GM23338 (cell line): Measurements from ENCODE around the gene TNFRSF1A. TPM values are rescaled to one million over a fixed set of nuclear protein-coding genes. Genes with fewer than 3 reads are reported as not detected.

ENCODE experiments used
- ATAC-seq: fragments of 200-7000 bp; cut with Tn5 transposase; 3 replicates; pipeline ENCODE4 v1.9.1; 2020
- DNase-seq: peaks from one replicate; pipeline ENCODE4 v3.0.0-alpha.2; 2015; ENCODE audit warnings: low spot score
- H2AFZ ChIP-seq: fragments of 200-600 bp; sonication (generic); 2 replicates; pipeline ENCODE4 v1.8.0; 2016; ENCODE audit warnings: antibody characterized with exemption, mild to moderate bottlenecking, moderate library complexity
- H3F3A ChIP-seq: fragments of 200-600 bp; sonication (generic); replicated peaks from 2 replicates; pipeline ENCODE4 v1.8.0; 2017; ENCODE audit warnings: antibody characterized with exemption, mixed run types, low read depth
- H3K27ac ChIP-seq: fragments of 200-600 bp; sonication (generic); 2 replicates; pipeline ENCODE4 v1.6.1; 2016; ENCODE audit warnings: low read depth
- H3K27me3 ChIP-seq: fragments of 200-600 bp; sonication (generic); 2 replicates; pipeline ENCODE4 v1.8.0; 2016; ENCODE audit warnings: mild to moderate bottlenecking, mixed run types, moderate library complexity; ENCODE audit not compliant: insufficient read depth
- H3K36me3 ChIP-seq: fragments of 200-600 bp; sonication (generic); 2 replicates; pipeline ENCODE4 v1.8.0; 2016; ENCODE audit warnings: mild to moderate bottlenecking; ENCODE audit not compliant: insufficient read depth
- H3K4me1 ChIP-seq: fragments of 200-600 bp; sonication (generic); 2 replicates; pipeline ENCODE4 v1.8.0; 2016; ENCODE audit warnings: mild to moderate bottlenecking, moderate library complexity; ENCODE audit not compliant: insufficient read depth
- H3K4me2 ChIP-seq: fragments of 200-600 bp; sonication (generic); 2 replicates; pipeline ENCODE4 v1.7.1; 2017; ENCODE audit warnings: mixed run types
- H3K4me3 ChIP-seq: fragments of 200-600 bp; sonication (generic); 2 replicates; pipeline ENCODE4 v1.6.1; 2016; ENCODE audit warnings: mixed run types
- H3K79me2 ChIP-seq: fragments of 200-600 bp; sonication (generic); replicated peaks from 2 replicates; pipeline ENCODE4 v1.8.0; 2017; ENCODE audit warnings: mild to moderate bottlenecking; ENCODE audit not compliant: insufficient read depth
- H3K9me2 ChIP-seq: fragments of 200-600 bp; sonication (generic); 2 replicates; pipeline ENCODE4 v1.8.0; 2017; ENCODE audit not compliant: insufficient read depth
- H4K20me1 ChIP-seq: fragments of 200-600 bp; sonication (generic); replicated peaks from 2 replicates; pipeline ENCODE4 v1.8.0; 2017; ENCODE audit warnings: mild to moderate bottlenecking; ENCODE audit not compliant: insufficient read depth
- H3K27ac Mint-ChIP-seq: 2 replicates; pipeline ENCODE4 v1.8.0; 2020; ENCODE audit warnings: inconsistent platforms, mild to moderate bottlenecking, moderate library complexity, mixed read lengths
- H3K27me3 Mint-ChIP-seq: 3 replicates; pipeline ENCODE4 v1.8.0; 2022; ENCODE audit warnings: low read depth, mild to moderate bottlenecking, moderate library complexity, mixed read lengths, inconsistent platforms; ENCODE audit not compliant: insufficient read depth, poor library complexity
- H3K36me3 Mint-ChIP-seq: 3 replicates; pipeline ENCODE4 v1.8.0; 2021; ENCODE audit warnings: low read depth, mild to moderate bottlenecking, inconsistent platforms, moderate library complexity, mixed read lengths
- H3K4me1 Mint-ChIP-seq: 3 replicates; pipeline ENCODE4 v1.8.0; 2020; ENCODE audit warnings: mild to moderate bottlenecking, inconsistent platforms, mixed read lengths
- H3K4me3 Mint-ChIP-seq: 3 replicates; pipeline ENCODE4 v1.8.0; 2021; ENCODE audit warnings: moderate library complexity, mild to moderate bottlenecking, inconsistent platforms, mixed read lengths
- H3K9me3 Mint-ChIP-seq: 3 replicates; pipeline ENCODE4 v1.8.0; 2020; ENCODE audit warnings: moderate library complexity, mild to moderate bottlenecking, inconsistent platforms, mixed read lengths
- CREB1 ChIP-seq: fragments of 250-450 bp; sonication (Bioruptor Pico); IDR thresholded peaks from 2 replicates; pipeline ENCODE4 v1.5.0; 2020; ENCODE audit warnings: low read depth, mild to moderate bottlenecking, moderate library complexity
- CTCF ChIP-seq, 2 experiments: fragments of 200-600 bp in 1 of 2; sonication (generic) in 1 of 2; conservative IDR thresholded peaks; 2 replicates each; pipeline versions ENCODE4 v1.5.1 to v1.6.1; 2016 to 2017; ENCODE audit warnings: antibody characterized with exemption in 2 of 2, low read depth in 2 of 2, mild to moderate bottlenecking in 2 of 2, moderate library complexity in 1 of 2
- ETS1 ChIP-seq: IDR thresholded peaks from 2 replicates; pipeline ENCODE4 v1.6.1; 2016; ENCODE audit warnings: antibody characterized with exemption
- EZH2 ChIP-seq: fragments of 200-600 bp; sonication (generic); IDR thresholded peaks from one replicate; pipeline ENCODE4 v1.8.0; 2017; ENCODE audit warnings: antibody characterized with exemption, mild to moderate bottlenecking, low read depth; ENCODE audit not compliant: unreplicated experiment
- EZH2phosphoT487 ChIP-seq: fragments of 200-600 bp; sonication (generic); IDR thresholded peaks from one replicate; pipeline ENCODE4 v1.8.1; 2018; ENCODE audit warnings: antibody characterized with exemption; ENCODE audit not compliant: unreplicated experiment
- JUNB ChIP-seq: IDR thresholded peaks from one replicate; pipeline ENCODE4 v1.6.1; 2016; ENCODE audit warnings: antibody characterized with exemption; ENCODE audit not compliant: unreplicated experiment
- NANOG ChIP-seq: IDR thresholded peaks from 2 replicates; pipeline ENCODE4 v1.6.1; 2016; ENCODE audit warnings: antibody characterized with exemption, borderline replicate concordance
- POLR2AphosphoS5 ChIP-seq: IDR thresholded peaks from 2 replicates; pipeline ENCODE4 v1.6.1; 2016; ENCODE audit warnings: antibody characterized with exemption, low read depth
- REST ChIP-seq: IDR thresholded peaks from one replicate; pipeline ENCODE4 v1.6.1; 2018; ENCODE audit warnings: antibody characterized with exemption; ENCODE audit not compliant: unreplicated experiment
- STAT1 ChIP-seq: IDR thresholded peaks from one replicate; pipeline ENCODE4 v1.6.1; 2016; ENCODE audit warnings: antibody characterized with exemption; ENCODE audit not compliant: unreplicated experiment
- ZNF114 ChIP-seq: fragments of 250-450 bp; sonication (Bioruptor Pico); IDR thresholded peaks from 2 replicates; pipeline ENCODE4 v1.5.0; 2020; ENCODE audit warnings: mild to moderate bottlenecking, moderate library complexity
- ZNF331 ChIP-seq: fragments of 250-450 bp; sonication (Bioruptor Pico); IDR thresholded peaks from 2 replicates; pipeline ENCODE4 v1.5.0; 2020; ENCODE audit warnings: low read depth, mild to moderate bottlenecking, moderate library complexity
- ZNF462 ChIP-seq: fragments of 250-450 bp; sonication (Bioruptor Pico); IDR thresholded peaks from 2 replicates; pipeline ENCODE4 v1.5.0; 2020; ENCODE audit warnings: mild to moderate bottlenecking, moderate library complexity
- polyA plus RNA-seq: library from polyadenylated mRNA; unstranded; fragments of >200 nt; fragmentation: Nextera tagmentation; extraction: Ambion mirVana; gene quantifications from 2 replicates; pipeline ENCODE4 v1.2.1, GENCODE V29; 2016
- total RNA-seq: library from RNA; depleted of rRNA; stranded (reverse); fragments of >200 nt; shearing (Covaris generic); gene quantifications from 2 replicates; pipeline ENCODE4 v1.2.3, GENCODE V29; 2014

TNFRSF1A gene
- total and polyA plus RNA-seq, 2 experiments from 2014 or later, result 24.3 to 43.4 TPM

- Histone ChIP-seq H3K79me2 (no peaks in the 10 kb centered on the region), H3K9me2 (no peaks in the 10 kb centered on the region), H3K27me3 (peaks cover 21% of the 10 kb centered on the region), H4K20me1 (no peaks in the 10 kb centered on the region), H3K36me3 (no peaks in the 10 kb centered on the region; the same call in 1 of the 2 replicates), H3K27ac (no peak overlapping the region), H3K4me1 (peaks cover 19% of the 10 kb centered on the region), H3K4me3 (no peak overlapping the region), H2AFZ (no peak overlapping the region), H3K4me2 (no peak overlapping the region), H3F3A (0 out of 2 replicates have a peak, but pooled peaks cover 5% of the 10 kb centered on the region)
- Mint-ChIP-seq H3K4me3 (no peak overlapping the region), H3K9me3 (no peaks in the 10 kb centered on the region; the same call in 2 of the 3 replicates), H3K4me1 (peaks cover 33% of the 10 kb centered on the region), H3K27ac (no peak overlapping the region), H3K36me3 (no peaks in the 10 kb centered on the region), H3K27me3 (peaks cover 14% of the 10 kb centered on the region)
- no peak for DNase-seq
- TF ChIP-seq NANOG (no peak), ZNF331 (no peak), CTCF (conservative IDR thresholded peaks at IDR 0.05; ENCODE audit: low read depth in 2 of 2) (no peak), STAT1 (no peak), JUNB (no peak), ETS1 (no peak), ZNF114 (CRISPR knock-in tag) (no peak), POLR2AphosphoS5 (no peak), EZH2 (no peak), EZH2phosphoT487 (no peak), REST (no peak), CREB1 (CRISPR knock-in tag) (no peak), ZNF462 (no peak)
- no peak for ATAC-seq
These were observed 44.6 kb upstream of the TNFRSF1A start for GRCh38 chr12:6386491-6386890.
